ENCODE measurements around the gene LCE1D. TPM values are rescaled to one million over a fixed set of nuclear protein-coding genes. Genes with fewer than 3 reads are reported as not detected.

Gene LCE1D
- total RNA-seq, 1 donor from 2014 or later = not detected

DNA sequence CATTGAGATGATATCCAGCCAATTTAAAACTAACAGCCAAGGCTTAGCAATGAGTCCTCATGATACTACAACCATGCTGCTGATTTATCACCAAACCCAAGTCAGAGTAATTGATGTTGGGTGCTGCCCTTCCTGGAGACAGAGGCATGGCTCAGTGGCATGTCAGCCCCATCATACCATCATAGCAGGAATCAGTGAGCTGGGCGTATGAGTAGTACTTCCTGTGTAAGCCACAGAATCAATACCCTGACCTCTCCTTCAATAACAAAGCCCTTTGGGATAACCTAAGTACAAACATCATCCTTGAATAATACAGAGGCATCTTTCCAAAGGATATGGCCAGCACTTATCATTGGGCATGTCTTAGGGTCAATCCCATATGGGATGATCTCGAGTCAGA, 13.4 kb upstream of the LCE1D start:
- Mint-ChIP-seq H3K36me3 (ENCODE audit: low read depth) (no peaks in the 10 kb centered on the region), H3K9me3 (no peaks in the 10 kb centered on the region), H3K27me3 (peaks cover 29% of the 10 kb centered on the region), H3K4me3 (no peak overlapping the region), H3K4me1 (no peaks in the 10 kb centered on the region), H3K27ac (no peak overlapping the region)
- intact Hi-C loops (cut with micrococcal nuclease) = no loop called here
- TF ChIP-seq CTCF (IDR thresholded peaks at IDR 0.05) = no peak
- ChIA-PET POLR2A (no interaction called here), CTCF (no interaction called here)
- ATAC-seq (ENCODE audit: low read depth) = no peak
- no peak for DNase-seq

- Mint-ChIP-seq H3K27me3 (peaks cover 26% of the 10 kb centered on the region), H3K27ac (no peak within 1 kb of the TSS), H3K9me3 (no peaks in the 10 kb centered on the region), H3K4me3 (no peak within 1 kb of the TSS), H3K4me1 (no peaks in the 10 kb centered on the region), H3K36me3 (ENCODE audit: low read depth) (no peaks in the 10 kb centered on the region)
- ChIA-PET POLR2A (no interaction called here), CTCF (no interaction called here)
- TF ChIP-seq CTCF (IDR thresholded peaks at IDR 0.05) = no peak
- no peak for ATAC-seq (ENCODE audit: low read depth)
- intact Hi-C loops (cut with micrococcal nuclease) = no loop called here
- no peak for DNase-seq
Measured at GRCh38 chr1:152786077-152786476, 10.4 kb upstream of the LCE1D start, which contains the start of gene LCE1E. TSS of gene LCE1E (plus strand) at chr1:152786257. CDS start at chr1:152787300, 1,043 bp downstream.

DNA sequence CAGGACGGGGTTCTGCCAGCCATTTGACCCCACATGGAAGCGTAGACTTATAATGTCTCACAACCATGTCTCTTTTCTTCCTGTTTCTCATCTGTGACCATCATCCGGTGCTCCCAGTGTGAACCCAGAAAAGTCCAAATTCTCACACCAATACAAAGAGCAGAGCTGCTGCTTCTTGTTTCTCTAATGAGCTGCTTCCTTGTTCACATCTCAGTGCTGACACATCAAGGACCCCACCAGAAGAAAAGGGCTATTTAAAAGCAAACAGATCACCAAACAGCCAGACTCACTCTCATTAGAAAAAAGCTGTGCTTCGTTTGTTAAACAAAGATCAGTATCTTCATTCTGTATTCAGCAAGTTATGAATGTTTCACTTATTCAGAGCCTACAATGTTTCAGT, 835 bp upstream of the LCE1D start:
- no peaks in the 10 kb centered on the region for H3K4me1 Mint-ChIP-seq
- no peak overlapping the region for H3K4me3 Mint-ChIP-seq
- H3K36me3 Mint-ChIP-seq (ENCODE audit: low read depth) = no peaks in the 10 kb centered on the region
- no peaks in the 10 kb centered on the region for H3K9me3 Mint-ChIP-seq
- no peak overlapping the region for H3K27ac Mint-ChIP-seq
- ChIA-PET POLR2A (no interaction called here), CTCF (no interaction called here)
- DNase-seq (no peak), ATAC-seq (ENCODE audit: low read depth) (no peak)
- peaks cover 6% of the 10 kb centered on the region for H3K27me3 Mint-ChIP-seq
- intact Hi-C loops (cut with micrococcal nuclease) = no loop called here
- no peak for TF ChIP-seq CTCF (IDR thresholded peaks at IDR 0.05)

- CTCF ChIA-PET = no interaction called here
- no peak overlapping the region for H3K27ac Mint-ChIP-seq
- no peaks in the 10 kb centered on the region for H3K4me1 Mint-ChIP-seq
- DNase-seq (no peak), ATAC-seq (ENCODE audit: low read depth) (no peak)
- intact Hi-C loops (cut with micrococcal nuclease) = no loop called here
- H3K9me3 Mint-ChIP-seq = no peaks in the 10 kb centered on the region
- H3K36me3 Mint-ChIP-seq (ENCODE audit: low read depth) = no peaks in the 10 kb centered on the region
- peaks cover 10% of the 10 kb centered on the region for H3K27me3 Mint-ChIP-seq
- POLR2A ChIA-PET = no interaction called here
- H3K4me3 Mint-ChIP-seq = no peak overlapping the region
- TF ChIP-seq CTCF (IDR thresholded peaks at IDR 0.05) = no peak
Measured at GRCh38 chr1:152801333-152801732, 4.8 kb downstream of the LCE1D start.

GRCh38 chr1:152806576-152806975, 10.1 kb downstream of the LCE1D start, which contains the start of gene LCE1C:
TSS of gene LCE1C (minus strand) at chr1:152806651. CDS start at chr1:152805478, 1,173 bp downstream.
- Mint-ChIP-seq H3K36me3 (ENCODE audit: low read depth) (no peaks in the 10 kb centered on the region), H3K27ac (no peak within 1 kb of the TSS), H3K4me1 (no peaks in the 10 kb centered on the region), H3K4me3 (no peak within 1 kb of the TSS), H3K9me3 (peaks cover 4% of the 10 kb centered on the region), H3K27me3 (peaks cover 8% of the 10 kb centered on the region)
- intact Hi-C loops (cut with micrococcal nuclease) = no loop called here
- CTCF ChIA-PET = no interaction called here
- ATAC-seq (ENCODE audit: low read depth) (no peak), DNase-seq (no peak)
- POLR2A ChIA-PET = no interaction called here
- no peak for TF ChIP-seq CTCF (IDR thresholded peaks at IDR 0.05)
